ENCODE data around the gene TSPAN31.
"Not testable (repeated sequence)": the region's sequence is repeated elsewhere in the genome, so short reads cannot be mapped to it uniquely, and the experiment has no call there.

The TSPAN31 gene

DNA sequence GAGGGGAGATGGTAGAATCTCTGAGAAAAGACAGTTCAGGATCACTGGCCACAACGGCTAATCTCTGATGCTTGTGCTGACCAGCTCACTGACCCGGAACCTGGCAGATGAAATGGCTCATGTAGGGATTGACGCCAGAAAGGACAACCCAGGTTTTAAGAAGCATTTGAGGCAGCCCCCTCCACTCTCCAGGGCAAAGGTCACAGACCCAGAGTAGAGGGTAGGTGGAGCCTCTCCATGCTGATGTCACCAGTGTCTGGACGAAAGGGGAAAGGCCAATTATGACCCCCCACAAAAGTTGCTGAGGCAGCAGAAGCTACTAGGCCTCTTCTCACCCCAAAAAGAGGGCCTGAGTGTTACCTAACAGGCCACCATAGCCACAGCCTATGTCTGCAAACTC lies 25.9 kb downstream of the TSPAN31 start:
- Histone ChIP-seq H3K4me1 (ENCODE audit: control insufficient read depth in 1 of 2, insufficient read depth in 1 of 2, low read depth in 1 of 2, low read length in 1 of 2) (peaks cover 28 to 33% of the 10 kb centered on the region in 2 experiments), H3K27me3 (peaks cover 40% of the 10 kb centered on the region), H3K27ac (no peak overlapping the region), H3K4me3 (ENCODE audit: low read depth in 1 of 2, low read length in 1 of 2) (no peak overlapping the region), H3K9me3 (no peaks in the 10 kb centered on the region), H3K36me3 (no peaks in the 10 kb centered on the region)
- TF ChIP-seq, protein P1, sequence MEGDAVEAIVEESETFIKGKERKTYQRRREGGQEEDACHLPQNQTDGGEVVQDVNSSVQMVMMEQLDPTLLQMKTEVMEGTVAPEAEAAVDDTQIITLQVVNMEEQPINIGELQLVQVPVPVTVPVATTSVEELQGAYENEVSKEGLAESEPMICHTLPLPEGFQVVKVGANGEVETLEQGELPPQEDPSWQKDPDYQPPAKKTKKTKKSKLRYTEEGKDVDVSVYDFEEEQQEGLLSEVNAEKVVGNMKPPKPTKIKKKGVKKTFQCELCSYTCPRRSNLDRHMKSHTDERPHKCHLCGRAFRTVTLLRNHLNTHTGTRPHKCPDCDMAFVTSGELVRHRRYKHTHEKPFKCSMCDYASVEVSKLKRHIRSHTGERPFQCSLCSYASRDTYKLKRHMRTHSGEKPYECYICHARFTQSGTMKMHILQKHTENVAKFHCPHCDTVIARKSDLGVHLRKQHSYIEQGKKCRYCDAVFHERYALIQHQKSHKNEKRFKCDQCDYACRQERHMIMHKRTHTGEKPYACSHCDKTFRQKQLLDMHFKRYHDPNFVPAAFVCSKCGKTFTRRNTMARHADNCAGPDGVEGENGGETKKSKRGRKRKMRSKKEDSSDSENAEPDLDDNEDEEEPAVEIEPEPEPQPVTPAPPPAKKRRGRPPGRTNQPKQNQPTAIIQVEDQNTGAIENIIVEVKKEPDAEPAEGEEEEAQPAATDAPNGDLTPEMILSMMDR (IDR thresholded peaks at IDR 0.05), result no peak

DNA sequence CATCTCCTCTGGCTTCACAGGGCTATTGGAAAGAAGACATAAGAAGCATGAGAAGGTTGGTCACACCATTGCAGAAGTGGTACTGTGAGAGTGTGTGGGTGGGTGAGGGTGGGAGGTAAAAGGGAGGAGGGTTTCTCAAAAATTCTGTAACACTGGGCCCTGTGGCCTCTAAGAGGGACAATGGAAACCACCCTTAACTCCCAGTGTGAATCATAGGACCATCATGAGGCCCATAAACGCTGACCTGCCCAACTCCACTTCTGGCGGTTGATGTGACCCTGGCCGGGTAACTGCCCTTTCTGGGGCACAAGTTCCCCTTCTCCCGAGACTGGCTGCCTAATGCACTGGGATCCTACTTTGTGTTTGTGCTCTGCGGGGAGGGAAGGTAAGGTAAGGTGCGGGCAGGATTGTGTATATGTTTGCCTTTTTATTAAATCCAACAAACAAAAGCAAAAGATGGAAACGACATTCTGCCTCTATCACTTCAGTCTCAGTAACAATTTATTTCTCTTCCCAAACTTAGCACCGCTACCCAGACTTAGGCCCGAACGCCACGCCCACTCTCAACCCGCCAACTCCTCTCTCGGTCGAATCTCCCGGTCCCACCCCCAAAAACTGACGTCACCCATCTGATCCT lies 26.5 kb downstream of the TSPAN31 start:
- Histone ChIP-seq H3K4me1 (ENCODE audit: control insufficient read depth in 1 of 2, insufficient read depth in 1 of 2, low read depth in 1 of 2, low read length in 1 of 2) (peaks cover 22 to 26% of the 10 kb centered on the region in 2 experiments), H3K36me3 (no peaks in the 10 kb centered on the region), H3K27ac (no peak overlapping the region), H3K4me3 (ENCODE audit: low read depth in 1 of 2, low read length in 1 of 2) (peak overlapping the region; percentile 82 to 89), H3K27me3 (peaks cover 34% of the 10 kb centered on the region), H3K9me3 (no peaks in the 10 kb centered on the region)
- TF ChIP-seq, protein P1 (IDR thresholded peaks at IDR 0.05), result no peak

DNA sequence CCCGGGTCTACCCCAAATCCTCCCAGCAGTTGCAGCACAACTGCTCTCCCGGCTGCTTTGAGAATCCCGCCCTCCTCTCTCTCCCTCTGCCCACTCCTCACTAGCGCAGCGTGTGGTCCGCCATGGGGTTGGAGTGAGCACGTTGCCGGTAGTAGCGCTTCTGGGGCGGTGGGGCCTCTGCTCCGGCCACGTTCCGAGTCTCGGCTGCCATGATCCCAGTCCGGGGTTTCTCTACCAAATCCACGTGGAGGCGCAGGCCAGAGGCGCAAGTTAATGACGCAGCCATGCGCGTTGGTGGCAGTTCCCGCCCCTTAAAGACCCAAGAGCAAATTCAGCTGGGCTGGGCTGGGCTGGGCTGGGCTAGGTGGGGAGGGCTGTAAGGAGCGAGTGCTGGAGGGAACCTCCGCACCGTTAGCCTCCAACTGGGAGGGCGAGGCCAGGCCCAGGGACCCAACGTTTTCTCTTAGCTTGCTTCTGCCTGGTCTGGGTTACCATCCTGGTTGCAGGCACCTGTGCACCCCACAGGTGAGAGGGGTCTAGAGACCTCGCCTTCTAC lies 27.1 kb downstream of the TSPAN31 start, which contains the start of gene METTL1:
Gene METTL1, minus strand, starts transcription at position 233 of the 556 bp plus-strand sequence. Its CDS starts 22 bp downstream, at position 211.
- Histone ChIP-seq H3K27ac (peak within 1 kb of the TSS; percentile 26), H3K27me3 (peaks cover 28% of the 10 kb centered on the region), H3K9me3 (no peaks in the 10 kb centered on the region), H3K4me1 (ENCODE audit: control insufficient read depth in 1 of 2, insufficient read depth in 1 of 2, low read depth in 1 of 2, low read length in 1 of 2) (peaks cover 16 to 20% of the 10 kb centered on the region in 2 experiments), H3K4me3 (ENCODE audit: low read depth in 1 of 2, low read length in 1 of 2) (peak within 1 kb of the TSS; percentile 82 to 89), H3K36me3 (no peaks in the 10 kb centered on the region)
- TF ChIP-seq, protein P1 (IDR thresholded peaks at IDR 0.05), result no peak

DNA sequence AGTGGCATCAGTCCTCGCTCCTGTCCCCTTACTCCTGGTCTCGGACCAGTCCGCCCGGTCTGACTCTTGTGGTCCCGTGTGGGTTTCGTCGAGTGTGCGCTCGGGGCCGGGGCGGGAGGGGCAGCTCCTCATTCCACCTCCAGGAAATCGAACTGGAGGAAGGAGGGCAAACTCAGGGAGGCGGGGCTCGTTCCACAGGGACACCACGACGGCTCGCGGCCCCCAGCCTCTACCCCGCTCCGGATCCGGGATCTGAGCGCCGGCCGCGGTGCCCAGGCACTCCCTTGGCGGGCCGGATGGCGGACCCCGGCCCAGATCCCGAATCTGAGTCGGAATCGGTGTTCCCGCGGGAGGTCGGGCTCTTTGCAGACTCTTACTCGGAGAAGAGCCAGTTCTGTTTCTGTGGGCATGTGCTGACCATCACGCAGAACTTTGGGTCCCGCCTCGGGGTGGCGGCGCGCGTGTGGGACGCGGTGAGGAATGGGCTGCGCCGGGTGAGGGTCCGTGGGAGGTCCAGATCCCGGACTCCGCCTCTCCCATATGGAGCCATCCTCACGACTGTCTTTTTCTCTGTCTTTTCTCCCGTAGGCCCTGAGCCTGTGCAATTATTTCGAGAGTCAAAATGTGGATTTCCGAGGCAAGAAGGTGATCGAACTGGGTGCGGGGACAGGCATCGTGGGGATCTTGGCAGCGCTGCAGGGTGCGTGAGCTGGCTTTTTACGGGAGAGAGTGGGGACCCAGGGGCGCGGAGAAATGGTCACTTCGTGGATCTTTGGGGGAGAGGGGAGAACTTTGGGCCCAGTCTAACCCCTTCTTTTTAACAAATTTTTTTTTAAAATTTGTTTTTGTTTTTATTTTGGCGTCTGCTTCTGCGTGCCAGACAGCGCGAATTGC lies 27.8 kb downstream of the TSPAN31 start, which contains the start of gene EEF1AKMT3:
Gene EEF1AKMT3, plus strand, starts transcription at position 186 of the 894 bp plus-strand sequence. Its CDS starts 111 bp downstream, at position 297.
- peaks cover 20% of the 10 kb centered on the region for H3K27me3 ChIP-seq
- H3K4me3 ChIP-seq (ENCODE audit: low read depth in 1 of 2, low read length in 1 of 2), result peak within 1 kb of the TSS; percentile 82 to 89
- H3K27ac ChIP-seq, result peak within 1 kb of the TSS; percentile 26
- no peaks in the 10 kb centered on the region for H3K9me3 ChIP-seq
- no peaks in the 10 kb centered on the region for H3K36me3 ChIP-seq
- H3K4me1 ChIP-seq (ENCODE audit: control insufficient read depth in 1 of 2, insufficient read depth in 1 of 2, low read depth in 1 of 2, low read length in 1 of 2), result peaks cover 14 to 19% of the 10 kb centered on the region in 2 experiments
- TF ChIP-seq, protein P1 (IDR thresholded peaks at IDR 0.05), result peak; percentile 5

DNA sequence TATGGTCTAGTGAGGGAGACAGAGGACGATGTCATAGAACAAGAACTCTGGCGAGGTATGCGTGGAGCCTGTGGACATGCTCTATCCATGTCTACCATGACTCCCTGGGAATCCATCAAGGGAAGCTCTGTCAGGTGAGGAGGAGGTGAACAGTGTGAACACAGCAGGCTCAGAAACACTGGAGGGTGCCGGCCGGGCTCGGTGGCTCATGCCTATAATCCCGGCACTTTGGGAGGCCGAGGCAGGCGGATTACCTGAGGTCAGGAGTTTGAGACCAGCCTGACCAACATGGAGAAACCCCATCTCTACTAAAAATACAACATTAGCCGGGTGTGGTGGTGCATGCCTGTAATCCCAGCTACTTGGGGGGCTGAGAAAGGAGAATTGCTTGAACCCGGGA lies 29.8 kb downstream of the TSPAN31 start:
- H3K27me3 ChIP-seq; H3K36me3 ChIP-seq; H3K4me3 ChIP-seq (ENCODE audit: low read depth in 1 of 2, low read length in 1 of 2); H3K27ac ChIP-seq; H3K9me3 ChIP-seq: not testable (repeated sequence)
- H3K4me1 ChIP-seq (ENCODE audit: control insufficient read depth in 1 of 2, insufficient read depth in 1 of 2, low read depth in 1 of 2, low read length in 1 of 2), result peaks cover 14 to 19% of the 10 kb centered on the region in 2 experiments
